B cell (primary cell): ENCODE measurements around the gene ATRIP. TPM values are rescaled to one million over a fixed set of nuclear protein-coding genes. Genes with fewer than 3 reads are reported as not detected.

ENCODE experiments used
- ATAC-seq: fragments of 200-7000 bp; cut with Tn5 transposase; one replicate; pipeline ENCODE4 v1.10.0; 2021; ENCODE audit warnings: low read depth, mild to moderate bottlenecking, moderate number of reproducible peaks, moderate library complexity
- CTCF ChIA-PET: fragments of 350-600 bp; sonication (Branson Sonifier 250); formaldehyde crosslinking; loops from one replicate; lab custom pipeline; 2021; ENCODE audit warnings: antibody characterized with exemption, inconsistent platforms; lab: Charles Lee
- POLR2A ChIA-PET: fragments of 350-600 bp; sonication (Branson Sonifier 250); formaldehyde crosslinking; loops from one replicate; lab custom pipeline; 2021; ENCODE audit warnings: antibody characterized with exemption; lab: Charles Lee
- DNase-seq: peaks from one replicate; pipeline ENCODE4 v3.0.0; 2013
- H2AFZ ChIP-seq: 2 replicates; pipeline ENCODE4 v1.6.1; 2012; ENCODE audit warnings: mild to moderate bottlenecking, low read depth, low read length; ENCODE audit not compliant: insufficient read depth, poor library complexity, severe bottlenecking
- H3K27ac ChIP-seq, 2 donors: 1 replicate in 1 of 2; 2 replicates in 1 of 2; pipeline ENCODE4 v1.5.1; 2012 to 2013; ENCODE audit warnings: low read length in 2 of 2, mild to moderate bottlenecking in 2 of 2, moderate library complexity in 1 of 2
- H3K27me3 ChIP-seq, 4 experiments: fragments of 200-600 bp in 1 of 4; sonication (generic) in 1 of 4; replicated peaks in 1 of 4; 1 replicate in 2 of 4; 2 replicates in 2 of 4; pipeline versions ENCODE4 v1.6.1 to v1.7.0; 2013 to 2016; ENCODE audit warnings: low read length in 3 of 4, mild to moderate bottlenecking in 2 of 4, mixed read lengths in 1 of 4, moderate library complexity in 1 of 4; ENCODE audit not compliant: insufficient read depth in 4 of 4, control insufficient read depth in 3 of 4; ENCODE audit errors: control extremely low read depth in 1 of 4
- H3K36me3 ChIP-seq, 2 experiments: replicated peaks in 1 of 2; 1 replicate in 1 of 2; 2 replicates in 1 of 2; pipeline versions ENCODE4 v1.6.1 to v1.7.1; 2013; ENCODE audit warnings: low read length in 1 of 2; ENCODE audit not compliant: insufficient read depth in 2 of 2, control insufficient read depth in 1 of 2; ENCODE audit errors: control extremely low read depth in 1 of 2, extremely low read depth in 1 of 2
- H3K4me1 ChIP-seq, 2 donors: fragments of 200-600 bp in 1 of 2; sonication (generic) in 1 of 2; 1 replicate in 1 of 2; 2 replicates in 1 of 2; pipeline versions ENCODE4 v1.5.1 to v1.6.1; 2013 to 2017; ENCODE audit warnings: low read length in 2 of 2; ENCODE audit not compliant: control insufficient read depth in 2 of 2, insufficient read depth in 2 of 2
- H3K4me2 ChIP-seq: replicated peaks from 2 replicates; pipeline ENCODE3; 2012; ENCODE audit warnings: mild to moderate bottlenecking, low read depth, low read length; ENCODE audit not compliant: poor library complexity, severe bottlenecking
- H3K4me3 ChIP-seq, 5 experiments: fragments of 200-600 bp in 1 of 5; sonication (generic) in 1 of 5; 1 replicate in 3 of 5; 2 replicates in 2 of 5; pipeline versions ENCODE4 v1.5.1 to v1.7.0; 2011 to 2016; ENCODE audit warnings: low read length in 4 of 5, mild to moderate bottlenecking in 4 of 5, low read depth in 2 of 5, control low read depth in 1 of 5, moderate library complexity in 1 of 5; ENCODE audit not compliant: insufficient read depth in 1 of 5; ENCODE audit errors: control extremely low read depth in 1 of 5, extremely low read depth in 1 of 5
- H3K79me2 ChIP-seq: fragments of 200-600 bp; sonication (generic); one replicate; pipeline ENCODE4 v1.6.0; 2016; ENCODE audit warnings: low read length; ENCODE audit not compliant: control insufficient read depth, insufficient read depth
- H3K9ac ChIP-seq: fragments of 200-600 bp; sonication (generic); 2 replicates; pipeline ENCODE4 v1.6.1; 2017; ENCODE audit warnings: mild to moderate bottlenecking, low read length, moderate library complexity
- H3K9me3 ChIP-seq, 3 donors: one replicate each; pipeline versions ENCODE4 v1.6.1 to v1.7.1; 2013; ENCODE audit warnings: low read length in 2 of 3; ENCODE audit not compliant: control insufficient read depth in 2 of 3, insufficient read depth in 1 of 3; ENCODE audit errors: control extremely low read depth in 1 of 3
- H4K20me1 ChIP-seq: 2 replicates; pipeline ENCODE4 v1.6.0; 2012; ENCODE audit warnings: mild to moderate bottlenecking, low read length; ENCODE audit not compliant: insufficient read depth, control insufficient read depth, poor library complexity, severe bottlenecking
- H3K27ac Mint-ChIP-seq: one replicate; pipeline ENCODE4 v1.8.0; 2021; ENCODE audit warnings: mixed read lengths
- H3K27me3 Mint-ChIP-seq: one replicate; pipeline ENCODE4 v1.8.0; 2021; ENCODE audit warnings: mixed read lengths
- H3K4me1 Mint-ChIP-seq: one replicate; pipeline ENCODE4 v1.8.0; 2021; ENCODE audit warnings: mixed read lengths
- H3K4me3 Mint-ChIP-seq: one replicate; pipeline ENCODE4 v1.8.0; 2021; ENCODE audit warnings: mixed read lengths
- H3K9me3 Mint-ChIP-seq: one replicate; pipeline ENCODE4 v1.8.0; 2022; ENCODE audit warnings: mixed read lengths; ENCODE audit not compliant: insufficient read depth
- EZH2 ChIP-seq: IDR thresholded peaks from 2 replicates; pipeline ENCODE4 v1.6.1; 2012; ENCODE audit warnings: borderline replicate concordance, low read depth, mild to moderate bottlenecking, moderate library complexity, low read length; ENCODE audit not compliant: insufficient read depth, poor library complexity, severe bottlenecking
- WGBS: methylation state at CpG from one replicate; pipeline ENCODE4 v1.1.5; 2013; ENCODE audit warnings: missing lambda C conversion rate; ENCODE audit not compliant: insufficient coverage; 5-methylcytosine and 5-hydroxymethylcytosine counted together
- intact Hi-C: fragments of 100-400 bp; cut with micrococcal nuclease; formaldehyde crosslinking; loops from one replicate; pipeline ENCODE4 v1.10.0; 2022
- polyA plus RNA-seq: library from polyadenylated mRNA; depleted of rRNA; stranded (reverse); fragments of >200 nt; gene quantifications from 2 replicates; pipeline ENCODE4 v1.2.3, GENCODE V29; 2012
- total RNA-seq, 2 donors: library from RNA; stranded (reverse); fragments of 120-200 nt in 1 of 2; gene quantifications; 1 replicate in 1 of 2; 2 replicates in 1 of 2; pipeline versions ENCODE4 v1.2.3 to v1.2.4, GENCODE V29; 2013 to 2022
- TF ChIP-seq, protein P1 (sequence below): fragments of 200-600 bp; IDR thresholded peaks from one replicate; pipeline ENCODE4 v1.8.0; 2022; ENCODE audit warnings: antibody characterized with exemption, mild to moderate bottlenecking

ATRIP gene
- total and polyA plus RNA-seq, 2 donors (not counting 1 experiment from before 2014, with no cell fraction given) = 10.5 to 11.6 TPM

GRCh38 chr3:48466386-48467109 lies 20.0 kb downstream of the ATRIP start:
- intact Hi-C loops = loop anchor here (1.0 to 10.0 kb wide), 3 partner anchors 20 to 218 kb away; partner anchors contain the start of genes ATRIP, NCKIPSD and PFKFB4
- H3K36me3 ChIP-seq = peaks cover 0 to 37% of the 10 kb centered on the region in 2 experiments
- H3K4me3 Mint-ChIP-seq = peak overlapping the region; percentile 94
- no peaks in the 10 kb centered on the region for H3K9me3 ChIP-seq
- CTCF ChIA-PET = interaction anchor here (0.7 to 17.7 kb wide), 13 partner anchors 9 to 91 kb away, joined by 3 to 240 read pairs (median 6); partner anchors contain the start of genes ATRIP, CCDC51 and SHISA5
- no peaks in the 10 kb centered on the region for H3K27me3 ChIP-seq
- H3K9ac ChIP-seq = peak overlapping the region; percentile 90
- POLR2A ChIA-PET = interaction anchor here (0.6 to 2.6 kb wide), 11 partner anchors 10 to 226 kb away, joined by 3 to 20 read pairs (median 6); partner anchors contain the start of genes ATRIP, SHISA5 and ZNF589
- peak overlapping the region; percentile 31 to 92 (median 88) for H3K4me3 ChIP-seq
- H3K27ac Mint-ChIP-seq = peak overlapping the region; percentile 94
- H3K9me3 Mint-ChIP-seq = no peaks in the 10 kb centered on the region
- DNase-seq (peak; percentile 45), ATAC-seq (peak; percentile 15)
- H2AFZ ChIP-seq = peak overlapping the region; percentile 82
- H4K20me1 ChIP-seq = peaks cover 35% of the 10 kb centered on the region
- H3K27me3 Mint-ChIP-seq = no peaks in the 10 kb centered on the region
- peaks cover 55% of the 10 kb centered on the region for H3K4me1 Mint-ChIP-seq
- WGBS = 26% methylated on average over 17 of the region's 19 CpGs
- peak overlapping the region; percentile 95 for H3K4me2 ChIP-seq
- peaks cover 56 to 61% of the 10 kb centered on the region in 2 donors for H3K4me1 ChIP-seq
- H3K79me2 ChIP-seq = peaks cover 66% of the 10 kb centered on the region
- peak overlapping the region; percentile 96 to 99 for H3K27ac ChIP-seq
- no peak for TF ChIP-seq EZH2
- TF ChIP-seq, protein P1, sequence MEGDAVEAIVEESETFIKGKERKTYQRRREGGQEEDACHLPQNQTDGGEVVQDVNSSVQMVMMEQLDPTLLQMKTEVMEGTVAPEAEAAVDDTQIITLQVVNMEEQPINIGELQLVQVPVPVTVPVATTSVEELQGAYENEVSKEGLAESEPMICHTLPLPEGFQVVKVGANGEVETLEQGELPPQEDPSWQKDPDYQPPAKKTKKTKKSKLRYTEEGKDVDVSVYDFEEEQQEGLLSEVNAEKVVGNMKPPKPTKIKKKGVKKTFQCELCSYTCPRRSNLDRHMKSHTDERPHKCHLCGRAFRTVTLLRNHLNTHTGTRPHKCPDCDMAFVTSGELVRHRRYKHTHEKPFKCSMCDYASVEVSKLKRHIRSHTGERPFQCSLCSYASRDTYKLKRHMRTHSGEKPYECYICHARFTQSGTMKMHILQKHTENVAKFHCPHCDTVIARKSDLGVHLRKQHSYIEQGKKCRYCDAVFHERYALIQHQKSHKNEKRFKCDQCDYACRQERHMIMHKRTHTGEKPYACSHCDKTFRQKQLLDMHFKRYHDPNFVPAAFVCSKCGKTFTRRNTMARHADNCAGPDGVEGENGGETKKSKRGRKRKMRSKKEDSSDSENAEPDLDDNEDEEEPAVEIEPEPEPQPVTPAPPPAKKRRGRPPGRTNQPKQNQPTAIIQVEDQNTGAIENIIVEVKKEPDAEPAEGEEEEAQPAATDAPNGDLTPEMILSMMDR = no peak
